GM10248 (cell line): Measurements from ENCODE around the gene CDK5RAP3.

Experiments used
- CTCF ChIA-PET: fragments of 300-600 bp; sonication (Branson Sonifier 250); formaldehyde crosslinking; extraction: SDS; loops from one replicate; lab custom pipeline; 2021; ENCODE audit warnings: antibody characterized with exemption; lab: Yijun Ruan, JAX
- POLR2A ChIA-PET: fragments of 350-650 bp; sonication (Branson Sonifier 250); formaldehyde crosslinking; extraction: SDS; loops from one replicate; lab custom pipeline; 2020; ENCODE audit warnings: antibody characterized with exemption; lab: Yijun Ruan, JAX
- DNase-seq: peaks from one replicate; pipeline ENCODE4 v3.0.0; 2012; ENCODE audit errors: extremely low spot score
- CTCF ChIP-seq: IDR thresholded peaks from 2 replicates; pipeline ENCODE4 v1.5.1; 2012; ENCODE audit warnings: mild to moderate bottlenecking, low read depth; ENCODE audit errors: extremely low read depth, missing control alignments, control extremely low read depth

Gene CDK5RAP3

GRCh38 chr17:47969930-47970724 lies 786 bp upstream of the CDK5RAP3 start:
- no peak for TF ChIP-seq CTCF
- ChIA-PET CTCF (interaction anchor here (0.7 to 18.8 kb wide), 30 partner anchors 9 to 644 kb away, joined by 3 to 584 read pairs (median 5); partner anchors contain the start of genes LRRC46, MRPL10, OSBPL7 and PNPO), POLR2A (interaction anchor here (0.6 to 1.0 kb wide), 3 partner anchors 29 to 47 kb away, joined by 3 to 5 read pairs (median 4); partner anchors contain the start of gene PNPO)
- DNase-seq, result no peak

- TF ChIP-seq CTCF, result no peak
- ChIA-PET CTCF (interaction anchor here (18.5 to 18.8 kb wide), 2 partner anchors 23 to 42 kb away, joined by 305 to 584 read pairs; partner anchors contain the start of genes PNPO and PRR15L), POLR2A (no interaction called here)
- DNase-seq, result no peak
Observed at GRCh38 chr17:47973541-47973940, 2.6 kb downstream of the CDK5RAP3 start.

- POLR2A ChIA-PET, result no interaction called here
- CTCF ChIA-PET, result interaction anchor here (1.4 to 18.8 kb wide), 7 partner anchors 10 to 134 kb away, joined by 3 to 584 read pairs (median 6); partner anchors contain the start of genes PNPO, PRR15L and SCRN2
- TF ChIP-seq CTCF, result no peak
- no peak for DNase-seq
Observed at GRCh38 chr17:47975189-47975822, 4.4 kb downstream of the CDK5RAP3 start.

- ChIA-PET POLR2A (no interaction called here), CTCF (interaction anchor here (1.4 to 18.8 kb wide), 7 partner anchors 9 to 135 kb away, joined by 3 to 584 read pairs (median 6); partner anchors contain the start of genes PNPO, PRR15L and SCRN2)
- DNase-seq, result no peak
Observed at GRCh38 chr17:47975823-47976205, 4.9 kb downstream of the CDK5RAP3 start.

GRCh38 chr17:47978324-47978723 lies 7.4 kb downstream of the CDK5RAP3 start:
- ChIA-PET POLR2A (interaction anchor here (1.1 kb wide), 1 partner anchor 17 kb away, joined by 7 read pairs; no protein-coding TSS in a partner anchor), CTCF (interaction anchor here (0.6 to 18.5 kb wide), 27 partner anchors 7 to 640 kb away, joined by 3 to 305 read pairs (median 4); partner anchors contain the start of genes CDK5RAP3, LRRC46, MRPL10 and PRR15L)
- DNase-seq, result peak; percentile 81
- peak; percentile 71 for TF ChIP-seq CTCF

More at GRCh38 chr17:47975823-47976205, 4.9 kb downstream of the CDK5RAP3 start:
- TF ChIP-seq CTCF, result no peak

- no peak for DNase-seq
- TF ChIP-seq CTCF, result no peak
- ChIA-PET POLR2A (no interaction called here), CTCF (interaction anchor here (1.2 to 18.5 kb wide), 4 partner anchors 14 to 45 kb away, joined by 4 to 305 read pairs (median 20); no protein-coding TSS in a partner anchor)
Observed at GRCh38 chr17:47980541-47980940, 9.6 kb downstream of the CDK5RAP3 start.
